Kidney (tissue), 14 donors: ENCODE results near the gene TCF3. TPM values are rescaled to one million over a fixed set of nuclear protein-coding genes. Genes with fewer than 3 reads are reported as not detected.

Experiments used
- DNase-seq, 5 donors: peaks; one replicate each; pipeline ENCODE4 v3.0.0-alpha.2; 2013 to 2020
- FAIRE-seq: peaks from 2 replicates; lab custom pipeline; 2012; peaks lifted over from hg19 to GRCh38; lab: Jason Lieb, UNC
- H3K27ac ChIP-seq, 2 donors: one replicate each; pipeline ENCODE4 v1.7.0; 2013; ENCODE audit warnings: low read depth in 2 of 2, low read length in 2 of 2, inconsistent platforms in 1 of 2
- H3K27me3 ChIP-seq: one replicate; pipeline ENCODE4 v1.7.1; 2013; ENCODE audit warnings: low read length, inconsistent platforms; ENCODE audit not compliant: control insufficient read depth, insufficient read depth
- H3K36me3 ChIP-seq, 3 donors: one replicate each; pipeline versions ENCODE4 v1.7.0 to v1.7.1; 2013; ENCODE audit warnings: low read length in 3 of 3, control low read depth in 1 of 3, inconsistent platforms in 1 of 3; ENCODE audit not compliant: insufficient read depth in 3 of 3, control insufficient read depth in 2 of 3
- H3K4me1 ChIP-seq, 3 donors: one replicate each; pipeline versions ENCODE4 v1.7.0 to v1.7.1; 2013; ENCODE audit warnings: low read length in 3 of 3, inconsistent platforms in 1 of 3, low read depth in 1 of 3; ENCODE audit not compliant: control insufficient read depth in 2 of 3, insufficient read depth in 2 of 3
- H3K4me3 ChIP-seq, 3 donors: one replicate each; pipeline versions ENCODE4 v1.7.0 to v1.8.1; 2013; ENCODE audit warnings: low read length in 3 of 3, control low read depth in 1 of 3, inconsistent platforms in 1 of 3
- H3K9ac ChIP-seq, 3 donors: one replicate each; pipeline versions ENCODE4 v1.7.0 to v1.7.1; 2013; ENCODE audit warnings: low read length in 3 of 3, control low read depth in 1 of 3, inconsistent platforms in 1 of 3
- H3K9me3 ChIP-seq, 3 donors: one replicate each; pipeline versions ENCODE4 v1.7.0 to v1.7.1; 2013; ENCODE audit warnings: low read length in 3 of 3, control low read depth in 1 of 3, inconsistent platforms in 1 of 3; ENCODE audit not compliant: control insufficient read depth in 2 of 3, insufficient read depth in 1 of 3
- intact Hi-C: fragments of 100-400 bp; cut with DNase I; formaldehyde crosslinking; loops from one replicate; pipeline ENCODE4 v1.11.1; 2022
- polyA plus RNA-seq: library from polyadenylated mRNA; stranded (reverse); fragments of 350-450 nt; fragmentation: Illumina TruSeq; extraction: RNeasy Lipid Tissue Mini Kit (QIAGEN cat#74804); gene quantifications from one replicate; pipeline ENCODE4 v1.2.3, GENCODE V29; 2014; ENCODE audit warnings: low read depth, low replicate concordance; ENCODE audit not compliant: insufficient read depth
- total RNA-seq: library from RNA; stranded (reverse); fragmentation: NEBNext Ultra II Directional; extraction: Animal tissue kit (Norgen Biotek cat#: 25700); gene quantifications from one replicate; pipeline ENCODE4 v1.2.1, GENCODE V29; 2021
- TF ChIP-seq, protein P1 (sequence below): IDR thresholded peaks from 3 replicates; pipeline ENCODE4 v1.5.1; 2012; ENCODE audit warnings: mild to moderate bottlenecking, moderate library complexity, borderline replicate concordance; ENCODE audit not compliant: insufficient read depth; ENCODE audit errors: extremely low read depth
- donor health status: control.
- donor health status: control.
- donor health status: control.
- donor health status: control.
- donor health status: control.
- donor health status: DM: yes; HTN: yes; CAD: no.
- donor health status: Normal renal cell carcinoma (clear cell type).

Gene TCF3
- total and polyA plus RNA-seq, 2 donors from 2014 or later, result 20.3 to 50.2 TPM

DNA sequence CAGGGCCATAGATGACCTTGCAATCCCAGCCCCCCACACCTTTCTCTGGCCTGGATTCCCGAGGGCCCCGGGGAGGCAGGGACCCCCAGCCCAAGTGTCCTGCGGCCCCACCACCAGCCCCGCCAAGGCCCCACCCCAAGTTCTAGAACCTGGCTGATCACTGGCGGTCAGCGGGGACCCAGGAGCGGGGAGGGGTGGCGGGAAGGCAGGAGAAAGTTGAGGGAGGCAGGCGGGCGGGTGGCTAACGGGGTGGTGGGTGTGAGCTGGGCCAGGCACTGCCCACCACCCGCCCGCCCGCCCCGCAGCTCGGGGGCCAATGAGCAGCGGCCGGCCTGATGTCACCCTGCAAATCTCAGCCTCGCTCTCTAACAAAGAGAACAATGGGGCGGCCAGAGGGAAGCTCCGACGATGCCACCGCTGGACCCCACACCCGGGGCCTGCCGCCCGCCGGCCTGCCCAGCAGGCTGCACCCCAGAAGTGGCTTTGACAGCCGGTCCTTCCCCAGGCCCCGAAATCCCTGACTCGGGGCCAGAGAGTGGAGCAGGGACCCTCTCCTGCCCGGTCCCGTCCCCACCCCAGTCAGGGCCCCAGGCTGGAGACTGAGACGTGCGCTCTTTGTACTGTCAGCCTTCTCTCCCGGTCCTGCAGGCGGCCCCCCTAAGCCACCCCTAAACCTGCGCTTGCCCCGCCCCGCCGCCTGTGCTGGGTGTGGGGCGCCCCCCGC is 85.9 kb downstream of the TCF3 start:
- intact Hi-C loops, result no loop called here
- FAIRE-seq (no peak), DNase-seq (peak; percentile 89 to 96 (median 92))
- Histone ChIP-seq H3K4me1 (peaks cover 0 to 9% (median 0%) of the 10 kb centered on the region in 3 donors), H3K4me3 (peak overlapping the region in 2 of 3 donors; percentile 51), H3K27ac (peak overlapping the region in 1 of 2 donors; percentile 51), H3K9me3 (no peaks in the 10 kb centered on the region), H3K9ac (peak overlapping the region in 1 of 3 donors; percentile 42), H3K27me3 (no peaks in the 10 kb centered on the region), H3K36me3 (no peaks in the 10 kb centered on the region)
- TF ChIP-seq, protein P1, sequence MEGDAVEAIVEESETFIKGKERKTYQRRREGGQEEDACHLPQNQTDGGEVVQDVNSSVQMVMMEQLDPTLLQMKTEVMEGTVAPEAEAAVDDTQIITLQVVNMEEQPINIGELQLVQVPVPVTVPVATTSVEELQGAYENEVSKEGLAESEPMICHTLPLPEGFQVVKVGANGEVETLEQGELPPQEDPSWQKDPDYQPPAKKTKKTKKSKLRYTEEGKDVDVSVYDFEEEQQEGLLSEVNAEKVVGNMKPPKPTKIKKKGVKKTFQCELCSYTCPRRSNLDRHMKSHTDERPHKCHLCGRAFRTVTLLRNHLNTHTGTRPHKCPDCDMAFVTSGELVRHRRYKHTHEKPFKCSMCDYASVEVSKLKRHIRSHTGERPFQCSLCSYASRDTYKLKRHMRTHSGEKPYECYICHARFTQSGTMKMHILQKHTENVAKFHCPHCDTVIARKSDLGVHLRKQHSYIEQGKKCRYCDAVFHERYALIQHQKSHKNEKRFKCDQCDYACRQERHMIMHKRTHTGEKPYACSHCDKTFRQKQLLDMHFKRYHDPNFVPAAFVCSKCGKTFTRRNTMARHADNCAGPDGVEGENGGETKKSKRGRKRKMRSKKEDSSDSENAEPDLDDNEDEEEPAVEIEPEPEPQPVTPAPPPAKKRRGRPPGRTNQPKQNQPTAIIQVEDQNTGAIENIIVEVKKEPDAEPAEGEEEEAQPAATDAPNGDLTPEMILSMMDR, result no peak

DNA sequence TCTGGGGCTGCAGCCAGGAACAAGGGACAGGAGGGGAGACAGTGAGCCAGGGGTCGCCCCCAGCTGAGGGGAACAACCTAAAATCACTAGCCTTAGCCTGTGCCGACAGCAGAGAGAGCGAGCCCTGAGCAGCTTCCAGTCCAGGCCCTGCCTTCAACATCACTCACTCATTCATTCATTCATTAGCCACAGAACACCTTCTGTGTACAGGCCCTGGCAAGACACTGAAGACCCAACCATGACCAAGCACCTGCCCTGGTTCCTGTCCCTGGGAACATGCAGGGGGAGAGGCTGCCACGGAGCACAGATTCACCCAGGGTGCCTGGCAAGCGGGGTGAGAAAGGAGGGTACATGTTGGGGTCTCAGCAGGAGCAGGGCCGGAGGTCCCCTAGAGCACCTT is 89.2 kb downstream of the TCF3 start:
- intact Hi-C loops, result no loop called here
- Histone ChIP-seq H3K27ac (no peak overlapping the region), H3K4me1 (peaks cover 0 to 6% (median 0%) of the 10 kb centered on the region in 3 donors), H3K9ac (no peak overlapping the region), H3K4me3 (no peak overlapping the region), H3K36me3 (no peaks in the 10 kb centered on the region), H3K9me3 (no peaks in the 10 kb centered on the region), H3K27me3 (no peaks in the 10 kb centered on the region)
- DNase-seq (no peak), FAIRE-seq (no peak)
- TF ChIP-seq, protein P1, result no peak

DNA sequence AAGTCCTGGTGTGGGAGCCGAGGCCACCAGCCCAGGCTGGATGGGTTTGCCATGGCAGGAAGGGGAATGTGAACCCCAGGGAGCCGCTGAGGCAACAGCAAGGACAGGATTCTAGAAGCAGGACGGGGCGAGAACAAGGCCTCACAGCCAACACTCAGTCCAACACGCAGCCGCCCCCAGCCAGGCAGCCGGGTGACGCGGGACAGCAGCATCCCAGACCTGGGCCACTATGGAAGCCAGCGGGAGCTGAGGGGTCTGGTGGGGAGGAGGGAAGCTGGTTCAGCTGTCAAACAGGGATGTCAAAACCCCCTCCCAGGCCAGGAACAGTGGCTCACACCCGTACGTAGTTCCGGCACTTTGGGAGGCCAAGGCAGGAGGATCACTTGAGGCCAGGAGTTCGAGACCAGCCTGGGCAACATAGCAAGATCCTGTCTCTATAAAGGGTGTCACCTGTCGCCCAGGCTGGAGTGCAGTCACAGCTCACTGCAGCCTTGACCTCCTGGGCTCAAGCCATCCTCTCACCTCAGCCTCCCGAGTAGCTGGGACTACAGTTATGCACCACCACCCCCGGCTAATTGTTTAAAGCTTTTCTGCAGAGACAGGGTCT is 91.1 kb downstream of the TCF3 start:
- no peak for DNase-seq
- Histone ChIP-seq H3K9me3 (no peaks in the 10 kb centered on the region), H3K36me3 (no peaks in the 10 kb centered on the region), H3K4me3 (no peak overlapping the region), H3K9ac (no peak overlapping the region), H3K27ac (no peak overlapping the region), H3K4me1 (peaks cover 0 to 6% (median 0%) of the 10 kb centered on the region in 3 donors), H3K27me3 (no peaks in the 10 kb centered on the region)
- intact Hi-C loops, result no loop called here
- TF ChIP-seq, protein P1, result no peak
- FAIRE-seq, result no peak
